HFFc6 (cell line): Measurements from ENCODE around the gene C9orf153. TPM values are rescaled to one million over a fixed set of nuclear protein-coding genes. Genes with fewer than 3 reads are reported as not detected.
A peak's percentile ranks its signal among the peaks of the same experiment; 100 is the strongest.
"Not testable (repeated sequence)": the region's sequence is repeated elsewhere in the genome, so short reads cannot be mapped to it uniquely, and the experiment has no call there.

Experiments used
- DNase-seq: peaks from one replicate; pipeline ENCODE4 v3.0.0-alpha.2; 2018
- H3K27ac Mint-ChIP-seq: 2 replicates; pipeline ENCODE4 v1.8.0; 2020; ENCODE audit warnings: mild to moderate bottlenecking, mixed read lengths
- H3K27me3 Mint-ChIP-seq: 2 replicates; pipeline ENCODE4 v1.8.0; 2021; ENCODE audit warnings: mild to moderate bottlenecking, moderate library complexity, mixed read lengths; ENCODE audit not compliant: insufficient read depth
- H3K36me3 Mint-ChIP-seq: 2 replicates; pipeline ENCODE4 v1.8.0; 2021; ENCODE audit warnings: low read depth, mixed read lengths
- H3K4me1 Mint-ChIP-seq: 2 replicates; pipeline ENCODE4 v1.8.0; 2020; ENCODE audit warnings: low read depth, mixed read lengths
- H3K4me3 Mint-ChIP-seq: 2 replicates; pipeline ENCODE4 v1.8.0; 2020; ENCODE audit warnings: mild to moderate bottlenecking, moderate library complexity, mixed read lengths
- H3K9me3 Mint-ChIP-seq: 2 replicates; pipeline ENCODE4 v1.8.0; 2020; ENCODE audit warnings: mild to moderate bottlenecking, mixed read lengths
- CTCF ChIP-seq: fragments of 200-600 bp; sonication (generic); IDR thresholded peaks from 2 replicates; pipeline ENCODE4 v1.5.0; 2021; ENCODE audit warnings: antibody characterized with exemption, mild to moderate bottlenecking
- total RNA-seq, 6 experiments: library from RNA; stranded (reverse); fragmentation: NEBNext Ultra II Directional; extraction: Animal tissue kit (Norgen Biotek cat#: 25700); gene quantifications; 2 replicates in 1 of 6; 3 replicates in 5 of 6; pipeline ENCODE4 v1.2.3, GENCODE V29; 2021

The C9orf153 gene
- total RNA-seq, 6 experiments from 2014 or later = not detected

GRCh38 chr9:86300701-86301100, 41.2 kb upstream of the C9orf153 start:
- Mint-ChIP-seq H3K9me3 (no peaks in the 10 kb centered on the region), H3K36me3 (peaks cover 44% of the 10 kb centered on the region), H3K27ac (no peak overlapping the region), H3K27me3 (no peaks in the 10 kb centered on the region), H3K4me3 (no peak overlapping the region), H3K4me1 (peaks cover 19% of the 10 kb centered on the region)
- TF ChIP-seq CTCF = no peak
- no peak for DNase-seq

- H3K36me3 Mint-ChIP-seq = peaks cover 34% of the 10 kb centered on the region
- no peak for TF ChIP-seq CTCF
- H3K27me3 Mint-ChIP-seq = no peaks in the 10 kb centered on the region
- no peak for DNase-seq
- H3K4me3 Mint-ChIP-seq = no peak overlapping the region
- H3K27ac Mint-ChIP-seq = no peak overlapping the region
- peaks cover 10% of the 10 kb centered on the region for H3K4me1 Mint-ChIP-seq
- H3K9me3 Mint-ChIP-seq = no peaks in the 10 kb centered on the region
These were observed 39.4 kb upstream of the C9orf153 start for GRCh38 chr9:86298873-86299272.

- not testable (repeated sequence) for H3K36me3 Mint-ChIP-seq
These were observed 30.9 kb upstream of the C9orf153 start for GRCh38 chr9:86290341-86290740.

GRCh38 chr9:86288499-86289198, 29.2 kb upstream of the C9orf153 start:
- no peak overlapping the region for H3K4me3 Mint-ChIP-seq
- TF ChIP-seq CTCF = no peak
- H3K9me3 Mint-ChIP-seq = no peaks in the 10 kb centered on the region

More at GRCh38 chr9:86290341-86290740, 30.9 kb upstream of the C9orf153 start:
- H3K27me3 Mint-ChIP-seq, H3K4me3 Mint-ChIP-seq, DNase-seq, H3K9me3 Mint-ChIP-seq, H3K4me1 Mint-ChIP-seq, H3K27ac Mint-ChIP-seq: not testable (repeated sequence)

GRCh38 chr9:86287013-86287412, 27.6 kb upstream of the C9orf153 start:
- peaks cover 4% of the 10 kb centered on the region for H3K27me3 Mint-ChIP-seq
- H3K36me3 Mint-ChIP-seq = no peaks in the 10 kb centered on the region

More at GRCh38 chr9:86288499-86289198, 29.2 kb upstream of the C9orf153 start:
- no peaks in the 10 kb centered on the region for H3K36me3 Mint-ChIP-seq
- H3K4me1 Mint-ChIP-seq = peaks cover 1% of the 10 kb centered on the region
- H3K27ac Mint-ChIP-seq = no peak overlapping the region
- no peak for DNase-seq
- H3K27me3 Mint-ChIP-seq = peaks cover 2% of the 10 kb centered on the region; the same call in 1 of the 2 replicates

More at GRCh38 chr9:86287013-86287412, 27.6 kb upstream of the C9orf153 start:
- DNase-seq = no peak
- no peak overlapping the region for H3K4me3 Mint-ChIP-seq
- no peaks in the 10 kb centered on the region for H3K9me3 Mint-ChIP-seq
- peak; percentile 47; the same call in 1 of the 2 replicates for TF ChIP-seq CTCF
- H3K4me1 Mint-ChIP-seq = peaks cover 9% of the 10 kb centered on the region
- H3K27ac Mint-ChIP-seq = no peak overlapping the region
